A549 (cell line): ENCODE measurements around the gene ANKDD1A.

Source experiments
- CBX8 ChIP-seq: fragments of 200-600 bp; sonication (generic); IDR thresholded peaks from 2 replicates; pipeline ENCODE4 v1.6.1; 2016
- JUN ChIP-seq, 2 experiments: fragments of >200 bp; sonication (Bioruptor Twin); formaldehyde crosslinking; IDR thresholded peaks; 2 replicates in 1 of 2; 3 replicates in 1 of 2; pipeline ENCODE4 v1.6.1; 2016 to 2017
- POLR2A ChIP-seq: IDR thresholded peaks from 2 replicates; pipeline ENCODE4 v1.6.1; 2012; ENCODE audit warnings: mild to moderate bottlenecking, low read length
- RAD21 ChIP-seq, 2 experiments: fragments of >200 bp in 1 of 2; sonication (Bioruptor Twin) in 1 of 2; formaldehyde crosslinking in 1 of 2; IDR thresholded peaks in 1 of 2; conservative IDR thresholded peaks in 1 of 2; 2 replicates in 1 of 2; 3 replicates in 1 of 2; pipeline ENCODE4 v1.6.1; 2012 to 2018; ENCODE audit warnings: inconsistent platforms in 1 of 2
- TF ChIP-seq, protein P1 (sequence below): IDR thresholded peaks from 2 replicates; pipeline ENCODE4 v1.6.1; 2012

DNA sequence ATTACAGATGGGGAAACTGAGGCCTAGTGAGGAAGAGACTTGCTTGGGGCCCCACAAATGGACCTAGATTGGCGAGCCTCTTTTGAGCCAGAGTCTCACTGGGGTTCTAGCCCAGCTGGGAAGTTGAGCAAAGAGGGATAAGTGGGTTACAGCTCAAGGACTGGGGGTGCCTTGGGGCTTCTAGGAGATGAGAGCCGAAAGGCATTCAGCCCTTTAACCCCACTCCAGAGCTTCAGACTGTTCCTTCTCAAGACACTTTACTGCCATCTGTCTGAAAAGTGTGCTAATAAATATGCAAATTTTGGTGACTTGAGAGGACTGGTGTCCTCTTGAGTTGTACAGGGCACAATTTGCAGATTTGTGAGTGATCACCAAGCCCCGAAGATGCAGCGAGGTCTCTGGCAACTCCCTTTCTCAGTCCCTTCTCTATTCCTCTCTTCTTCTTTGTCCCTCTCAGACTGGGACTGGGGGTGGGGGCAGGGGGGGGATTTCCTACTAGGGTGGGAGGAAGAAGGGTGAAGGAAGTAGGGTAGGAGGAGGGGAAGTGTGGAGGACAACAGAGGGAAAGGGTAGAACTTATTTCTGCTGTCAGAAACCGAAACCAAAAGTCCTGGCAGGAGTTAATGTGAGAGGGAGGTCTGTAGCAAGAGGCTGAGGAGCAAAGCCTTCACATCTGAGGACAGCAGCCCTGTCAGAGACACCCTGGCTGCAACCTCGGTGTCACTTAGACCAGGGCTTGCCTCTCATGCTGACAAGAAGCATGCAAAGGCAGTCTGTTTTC, 16.2 kb upstream of the ANKDD1A start:
- TF ChIP-seq RAD21 (conservative IDR thresholded peaks at IDR 0.05 in 1 of 2, IDR thresholded peaks at IDR 0.05 in 1 of 2) (no peak), CBX8 (no peak), JUN (IDR thresholded peaks at IDR 0.05) (no peak), POLR2A (no peak)
- TF ChIP-seq, protein P1, sequence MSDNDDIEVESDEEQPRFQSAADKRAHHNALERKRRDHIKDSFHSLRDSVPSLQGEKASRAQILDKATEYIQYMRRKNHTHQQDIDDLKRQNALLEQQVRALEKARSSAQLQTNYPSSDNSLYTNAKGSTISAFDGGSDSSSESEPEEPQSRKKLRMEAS, result no peak
